OCI-LY3 (cell line): ENCODE measurements around the gene MED13L.

Experiments
- EZH2phosphoT487 ChIP-seq: fragments of 200-600 bp; shearing (Covaris generic); IDR thresholded peaks from 2 replicates; pipeline ENCODE4 v1.6.1; 2018; ENCODE audit warnings: antibody characterized with exemption, mixed run types, low read depth
- TF ChIP-seq, protein P1 (sequence below): fragments of 200-600, 300-600 bp; sonication (generic); IDR thresholded peaks from 2 replicates; pipeline ENCODE4 v1.5.1; 2014; ENCODE audit warnings: antibody characterized with exemption, low read length, low read depth

DNA sequence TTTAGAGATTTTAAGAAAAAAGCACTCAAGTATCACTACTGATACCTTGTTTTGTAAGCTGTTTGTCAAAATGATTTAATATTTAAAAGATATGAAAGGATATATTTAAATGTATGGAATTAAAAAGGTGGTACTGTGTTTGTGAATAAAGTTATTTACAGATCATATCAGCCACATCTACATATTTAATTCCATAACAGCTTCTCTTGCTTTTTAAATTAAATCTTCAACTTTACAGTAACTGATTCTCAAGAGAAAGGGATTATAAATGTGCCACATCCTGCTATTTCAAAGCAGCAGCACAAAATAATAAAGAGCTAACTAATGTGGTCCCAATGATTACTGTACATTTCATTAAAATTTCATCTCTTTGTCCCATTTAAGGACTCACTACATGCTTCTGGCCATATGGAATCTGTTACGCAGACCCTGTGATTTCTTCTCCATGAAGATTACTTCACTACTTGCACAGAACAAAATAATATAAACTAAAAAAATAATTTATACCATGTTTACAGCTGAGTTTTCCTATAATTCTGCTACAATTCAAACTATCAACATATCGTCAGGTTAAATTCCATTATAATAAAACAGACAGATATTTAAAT, 117.8 kb downstream of the MED13L start:
- TF ChIP-seq, protein P1, sequence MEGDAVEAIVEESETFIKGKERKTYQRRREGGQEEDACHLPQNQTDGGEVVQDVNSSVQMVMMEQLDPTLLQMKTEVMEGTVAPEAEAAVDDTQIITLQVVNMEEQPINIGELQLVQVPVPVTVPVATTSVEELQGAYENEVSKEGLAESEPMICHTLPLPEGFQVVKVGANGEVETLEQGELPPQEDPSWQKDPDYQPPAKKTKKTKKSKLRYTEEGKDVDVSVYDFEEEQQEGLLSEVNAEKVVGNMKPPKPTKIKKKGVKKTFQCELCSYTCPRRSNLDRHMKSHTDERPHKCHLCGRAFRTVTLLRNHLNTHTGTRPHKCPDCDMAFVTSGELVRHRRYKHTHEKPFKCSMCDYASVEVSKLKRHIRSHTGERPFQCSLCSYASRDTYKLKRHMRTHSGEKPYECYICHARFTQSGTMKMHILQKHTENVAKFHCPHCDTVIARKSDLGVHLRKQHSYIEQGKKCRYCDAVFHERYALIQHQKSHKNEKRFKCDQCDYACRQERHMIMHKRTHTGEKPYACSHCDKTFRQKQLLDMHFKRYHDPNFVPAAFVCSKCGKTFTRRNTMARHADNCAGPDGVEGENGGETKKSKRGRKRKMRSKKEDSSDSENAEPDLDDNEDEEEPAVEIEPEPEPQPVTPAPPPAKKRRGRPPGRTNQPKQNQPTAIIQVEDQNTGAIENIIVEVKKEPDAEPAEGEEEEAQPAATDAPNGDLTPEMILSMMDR, result no peak
- no peak for TF ChIP-seq EZH2phosphoT487
